GM18868 (cell line): ENCODE data around the gene PDGFD.
A peak's percentile ranks its signal among the peaks of the same experiment; 100 is the strongest.

Experiments used
- ATAC-seq: cut with Tn5 transposase; IDR thresholded peaks from one replicate; pipeline ENCODE4 v1.9.1; 2021; ENCODE audit warnings: mild to moderate bottlenecking, moderate library complexity; ENCODE audit not compliant: unreplicated experiment

PDGFD gene

DNA sequence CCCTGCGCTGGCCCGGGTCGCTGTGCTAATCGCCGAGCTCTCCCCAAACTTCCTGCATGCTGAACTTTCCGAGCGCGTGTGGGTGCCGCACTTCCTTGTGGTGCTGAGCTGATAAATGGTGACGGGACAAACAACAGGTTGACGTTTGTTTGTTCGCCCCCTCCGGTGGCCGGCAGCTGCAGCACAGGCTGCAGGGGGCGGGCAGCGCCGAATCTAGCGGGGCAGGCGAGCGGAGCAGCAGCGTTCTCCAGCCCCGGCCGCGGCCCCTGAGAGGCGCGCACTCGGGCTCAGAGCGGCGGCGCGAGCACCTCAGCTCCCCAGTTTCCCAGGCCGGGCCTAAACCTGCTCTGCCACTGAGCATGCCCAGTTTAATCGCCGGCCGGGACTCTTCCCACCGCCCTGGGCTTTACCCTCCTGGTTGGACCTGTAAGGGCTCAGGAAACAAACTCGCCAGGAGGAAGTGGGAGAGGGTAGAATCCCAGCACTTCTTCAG is at the start of gene PDGFD:
Gene PDGFD, minus strand, starts transcription at position 120 of the 493 bp plus-strand sequence.
- ATAC-seq, result peak; percentile 79

DNA sequence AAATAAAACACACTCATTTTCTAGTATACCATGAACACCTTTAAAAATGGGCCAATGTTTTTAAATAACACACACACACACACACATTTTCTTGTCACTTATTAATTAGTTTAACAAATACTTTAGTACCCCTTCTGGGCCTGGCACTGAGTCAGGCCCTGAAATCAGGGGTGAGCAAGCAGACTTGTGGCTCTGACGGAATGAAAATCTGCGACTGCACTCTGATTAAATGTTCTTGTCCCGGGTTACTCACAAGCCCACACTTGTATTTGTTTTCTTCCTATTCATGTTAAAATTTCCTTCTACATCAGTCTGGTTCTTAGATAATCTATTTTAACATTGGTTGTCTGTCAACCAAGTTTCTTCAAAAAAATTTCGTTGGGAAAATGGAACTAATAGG is 43.0 kb upstream of the PDGFD start:
- ATAC-seq, result no peak

DNA sequence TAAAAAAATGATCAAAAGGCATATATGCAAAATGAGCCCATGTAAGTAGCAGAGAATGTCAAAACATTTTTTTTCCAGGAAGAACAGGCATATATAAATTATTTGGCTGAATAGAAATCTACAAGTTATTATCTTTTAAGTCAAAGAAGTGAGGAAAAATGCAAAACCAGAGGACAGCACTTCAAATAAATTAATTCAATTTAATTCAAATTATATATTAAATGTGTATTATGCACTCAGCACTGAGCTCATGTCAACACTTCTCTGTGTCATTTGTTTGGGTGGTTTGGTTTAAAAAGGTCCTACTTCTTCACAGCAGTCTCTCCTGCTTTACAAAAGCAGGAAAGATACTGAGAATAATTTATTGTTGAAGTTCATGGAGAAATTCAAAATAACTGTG is 41.9 kb upstream of the PDGFD start:
- ATAC-seq, result no peak

DNA sequence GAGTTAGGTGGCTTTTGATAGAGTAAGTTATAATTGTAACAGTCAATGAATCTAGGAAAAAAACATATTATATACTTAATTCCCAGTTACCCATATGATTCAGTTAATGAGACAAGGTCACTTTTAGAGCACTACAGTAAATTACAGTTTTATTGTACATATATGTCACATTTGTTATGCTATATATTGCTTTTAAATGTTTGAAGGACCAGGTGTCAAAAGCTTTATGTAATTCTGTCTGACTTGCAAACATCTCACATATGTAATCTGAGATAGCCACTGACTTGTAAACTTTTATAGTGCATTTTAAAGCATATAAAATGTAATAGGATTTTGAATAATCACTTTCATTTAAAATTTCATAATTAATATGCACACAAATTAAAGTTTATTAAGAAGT is 36.7 kb upstream of the PDGFD start:
- no peak for ATAC-seq

DNA sequence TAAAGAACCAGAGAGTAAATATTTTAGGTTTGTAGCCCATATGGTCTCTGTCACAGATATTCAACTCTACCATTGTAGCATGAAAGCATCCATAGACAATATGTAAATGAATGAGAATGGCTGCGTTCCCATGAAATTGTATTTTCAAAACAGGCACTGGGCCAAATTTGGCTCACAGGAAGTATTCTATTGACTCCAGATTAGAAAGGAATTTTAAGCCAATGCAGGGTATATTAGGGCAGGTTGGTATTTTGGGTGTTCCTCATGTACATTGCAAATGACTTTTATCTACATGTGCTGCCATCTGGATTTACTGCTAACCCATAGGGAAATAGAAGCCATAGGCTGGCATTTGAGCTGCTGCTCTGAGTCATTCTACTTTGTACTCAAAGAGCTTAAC is 35.1 kb upstream of the PDGFD start:
- ATAC-seq, result no peak

DNA sequence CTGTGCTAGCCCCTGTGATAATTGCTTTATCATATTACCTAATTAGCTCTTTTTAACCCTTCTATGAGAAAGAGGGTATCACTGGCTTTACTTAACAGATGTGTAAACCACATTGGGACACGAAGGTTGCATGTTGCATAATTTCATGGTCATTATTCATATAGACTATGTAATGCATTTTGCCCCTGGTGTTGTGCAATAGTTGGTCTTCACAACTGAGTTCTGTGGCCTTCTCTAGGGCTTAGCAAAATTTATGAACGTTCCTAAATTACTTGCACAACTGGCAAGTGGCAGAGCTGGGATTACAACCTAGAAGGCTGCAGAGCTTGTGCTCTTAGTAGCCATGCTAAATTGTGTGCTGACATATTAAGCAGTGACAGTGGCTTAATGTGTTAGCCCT is 34.6 kb upstream of the PDGFD start:
- ATAC-seq, result no peak

DNA sequence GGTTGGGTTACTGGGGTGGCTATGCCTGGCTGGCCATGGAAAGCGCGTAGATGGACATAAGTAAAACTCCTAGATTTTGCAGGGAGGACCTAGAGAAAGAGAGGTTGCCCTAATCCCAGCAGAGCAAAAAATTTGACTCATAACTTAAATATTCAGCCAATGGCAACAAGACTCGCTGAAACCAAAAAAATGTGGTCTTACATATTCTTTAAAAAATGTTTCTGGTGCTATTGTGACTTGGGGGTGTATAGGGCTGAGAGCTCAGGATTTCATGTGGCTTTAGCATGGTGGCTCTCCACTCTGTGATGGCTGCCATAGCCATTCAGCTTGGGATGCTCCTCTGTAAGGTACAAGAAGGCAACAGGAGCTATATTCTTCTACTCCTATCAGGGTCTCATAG is 27.2 kb upstream of the PDGFD start:
- ATAC-seq, result no peak

DNA sequence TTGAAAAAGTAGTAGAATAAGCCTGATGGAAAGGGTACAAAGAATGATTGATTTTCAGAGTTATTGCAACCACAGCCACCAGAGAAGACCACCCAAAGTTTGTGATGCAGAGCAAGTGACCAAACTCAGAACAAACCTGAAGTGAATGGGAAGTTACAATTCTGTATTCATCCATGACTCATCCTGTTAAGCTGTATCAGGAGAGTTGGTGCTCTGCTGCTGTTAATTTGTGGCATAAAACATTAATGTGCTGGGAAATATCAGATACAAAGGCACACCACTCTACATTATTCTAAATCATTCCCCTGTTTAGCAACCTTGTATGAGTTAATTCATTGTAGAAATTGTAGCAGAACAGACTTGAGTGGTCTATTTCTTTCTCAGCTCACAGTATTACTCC is 19.6 kb upstream of the PDGFD start:
- ATAC-seq, result no peak

DNA sequence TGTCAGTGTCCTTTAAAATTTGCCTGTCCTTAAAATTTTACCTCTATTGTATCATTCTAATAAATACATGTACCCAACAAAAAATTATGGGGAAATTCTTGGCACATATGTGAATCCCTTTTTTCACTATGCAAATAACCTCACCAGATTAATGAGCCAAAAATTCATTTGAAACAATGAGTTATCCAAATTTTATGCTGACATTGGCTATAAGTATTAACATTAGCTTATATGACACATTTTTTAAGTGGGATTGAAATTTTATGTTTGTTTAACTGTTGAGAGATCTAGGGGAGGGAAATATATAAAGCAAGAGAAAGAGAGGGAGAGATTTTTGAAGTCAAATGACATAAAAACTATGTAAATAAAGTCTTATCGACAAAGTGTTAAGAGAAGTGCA is 11.8 kb upstream of the PDGFD start:
- no peak for ATAC-seq

DNA sequence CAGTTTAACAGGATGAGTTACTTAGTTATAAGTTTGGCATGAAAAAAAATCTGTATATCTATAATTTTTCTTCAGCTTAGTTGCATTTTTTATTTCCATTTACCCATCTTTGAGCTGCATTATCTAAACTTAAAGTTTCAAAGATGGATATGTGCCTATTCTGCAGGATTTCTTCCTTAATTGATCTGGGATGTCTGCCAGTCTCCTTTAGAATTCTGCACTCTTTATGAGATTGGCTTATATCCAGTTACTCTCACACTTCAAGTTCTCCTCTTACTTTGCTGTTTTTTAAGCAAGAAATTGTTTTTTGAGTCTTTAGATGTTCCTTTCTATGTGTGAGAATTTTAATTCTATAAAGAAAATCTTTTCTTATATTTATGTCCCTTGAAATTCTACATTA is 5.1 kb upstream of the PDGFD start:
- ATAC-seq, result no peak

DNA sequence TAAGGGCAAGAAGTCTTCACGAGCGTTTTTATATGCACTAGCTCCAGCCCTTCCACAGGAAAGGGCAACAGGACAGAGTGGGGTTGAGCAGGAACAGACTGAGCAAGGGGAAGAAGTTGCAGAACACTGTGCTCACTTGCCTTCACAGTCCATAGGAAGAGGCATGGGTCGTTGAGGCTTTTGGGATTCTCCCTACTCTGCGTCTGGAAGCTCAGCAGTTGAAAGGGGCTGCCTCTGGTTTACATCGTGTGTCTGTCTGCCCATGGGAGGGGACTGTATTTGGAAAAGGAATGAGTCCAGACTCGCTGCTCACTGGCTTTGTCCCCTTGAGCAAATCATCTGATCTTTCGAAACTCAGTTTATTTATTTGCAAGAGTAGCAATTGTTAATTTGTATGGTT is 1.1 kb upstream of the PDGFD start:
- no peak for ATAC-seq

DNA sequence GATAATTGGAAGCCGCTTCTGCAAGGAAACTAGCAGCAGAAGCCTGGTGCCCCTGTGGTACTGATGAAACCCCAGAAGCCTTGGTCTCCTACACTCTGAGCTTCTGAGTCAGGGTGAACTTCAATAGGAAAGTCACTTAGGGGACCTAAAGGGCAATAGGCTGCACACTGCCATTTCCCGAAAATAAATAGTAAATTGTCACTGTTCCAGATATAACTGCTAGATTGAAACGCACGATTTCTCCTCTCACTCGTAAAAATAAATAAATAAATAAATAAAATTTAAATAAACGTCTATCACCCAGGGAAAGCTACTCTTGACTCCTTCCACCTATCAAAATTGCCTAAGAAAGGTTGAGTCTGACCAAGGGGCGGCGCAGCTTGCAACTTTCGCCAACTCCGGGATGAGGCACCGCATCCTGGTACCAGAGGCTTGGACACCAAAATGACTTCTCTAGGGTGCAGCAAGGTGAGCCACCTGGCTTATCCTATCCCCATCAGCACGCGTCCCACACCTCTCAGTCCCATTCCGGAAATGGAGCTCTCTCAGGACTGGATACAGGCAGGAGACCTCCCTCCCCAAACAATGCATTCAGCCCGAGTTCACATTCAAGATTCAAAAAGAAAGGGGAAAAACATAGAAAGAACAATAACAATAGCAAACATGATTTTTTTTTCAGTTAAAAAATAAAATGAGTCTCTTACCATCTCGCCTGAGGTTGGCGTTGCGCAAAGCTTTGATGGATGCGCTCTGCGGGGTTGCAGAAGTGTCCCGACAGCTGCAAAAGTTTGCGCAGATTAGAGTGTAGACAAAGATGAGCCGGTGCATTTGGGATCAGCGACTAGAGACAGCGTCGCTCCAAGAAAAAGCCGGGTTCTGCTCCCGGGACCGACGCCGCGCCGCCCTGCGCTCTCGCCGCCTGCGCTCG is 583 bp downstream of the PDGFD start:
- ATAC-seq, result no peak

DNA sequence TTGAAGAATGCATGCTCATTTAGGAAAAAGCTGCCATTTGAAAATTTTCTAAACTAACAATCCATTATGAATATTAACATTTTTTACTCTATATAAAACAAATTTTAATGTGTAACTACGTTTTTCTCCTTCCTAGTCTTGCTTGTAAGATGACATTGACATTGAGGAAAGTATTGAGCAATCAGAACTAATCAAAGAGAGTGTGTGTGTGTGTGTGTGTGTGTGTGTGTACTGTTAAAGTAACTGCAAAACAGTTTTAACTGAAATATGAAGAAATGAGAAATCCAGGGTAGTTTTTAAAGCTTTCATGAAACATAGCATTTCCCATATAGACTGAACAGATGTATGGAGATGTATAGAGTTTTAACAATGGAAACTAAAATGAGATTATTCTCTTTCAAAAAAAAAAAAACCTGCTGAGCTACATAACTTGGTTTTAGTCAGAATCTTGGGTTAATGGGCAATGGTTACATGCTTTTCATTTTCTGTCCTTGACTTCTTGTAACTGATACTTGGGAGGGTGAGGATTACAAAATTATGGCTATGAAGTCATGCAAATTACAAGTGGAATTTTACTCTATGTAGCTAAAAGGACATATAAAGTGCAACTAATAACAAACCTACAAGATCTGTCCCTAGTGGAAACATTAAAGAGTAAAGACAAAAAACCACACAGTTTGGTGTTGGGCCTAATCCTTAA is 2.0 kb downstream of the PDGFD start:
- no peak for ATAC-seq

DNA sequence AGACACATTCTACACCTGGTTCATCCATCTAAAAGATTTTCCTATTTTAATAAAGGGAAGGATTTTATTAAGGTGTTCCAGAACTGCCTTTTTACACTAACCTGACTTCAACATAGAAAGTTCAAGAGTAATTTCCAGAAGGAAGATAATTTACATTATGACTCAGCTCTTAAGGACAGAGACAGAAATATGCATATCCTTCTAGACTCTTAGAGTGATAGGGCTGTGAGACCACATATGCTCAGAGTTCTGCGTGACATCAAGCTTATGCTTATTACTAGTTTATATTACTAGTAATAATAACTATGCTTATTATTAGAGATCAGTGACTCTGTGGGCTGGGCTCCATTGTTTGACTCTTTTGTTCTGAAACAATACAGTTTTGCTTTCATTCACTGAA is 4.6 kb downstream of the PDGFD start:
- ATAC-seq, result no peak

DNA sequence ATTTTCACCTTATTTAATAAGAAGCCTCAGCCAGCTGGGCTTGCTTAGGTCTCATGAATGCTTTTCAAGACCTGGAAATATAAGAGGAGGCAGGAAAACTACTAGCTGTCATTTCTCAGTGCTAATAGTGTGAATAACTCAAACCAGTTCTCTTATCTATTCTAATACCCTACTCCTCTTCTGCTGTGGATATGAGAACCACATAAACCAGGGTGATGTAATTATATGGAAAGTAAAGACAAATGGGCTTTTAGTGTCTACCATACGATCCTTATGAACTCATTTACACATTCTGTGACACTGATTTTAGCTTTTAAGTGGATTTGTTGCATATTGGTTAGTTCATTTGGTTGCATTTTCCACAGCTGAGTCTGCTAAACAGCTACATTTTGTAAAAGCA is 8.6 kb downstream of the PDGFD start:
- no peak for ATAC-seq

DNA sequence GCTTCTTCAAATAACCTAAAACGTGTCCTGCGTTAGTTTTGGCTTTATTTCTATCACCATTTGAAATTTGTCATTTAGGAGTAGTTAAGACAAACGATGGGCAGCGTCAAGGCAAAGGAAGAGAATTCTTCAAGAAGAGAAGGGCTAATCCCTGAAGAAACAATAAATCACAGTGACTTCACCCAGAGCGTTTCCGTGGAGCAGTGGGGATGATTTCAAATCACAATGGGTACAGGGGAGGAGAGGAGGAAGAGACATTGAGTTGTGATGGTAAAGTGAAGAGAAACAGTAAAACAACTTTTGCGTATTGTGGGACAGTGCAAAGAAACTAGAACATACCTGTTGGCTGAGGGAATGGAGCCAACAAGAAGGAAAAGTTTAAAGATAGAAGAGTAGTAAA is 9.7 kb downstream of the PDGFD start:
- no peak for ATAC-seq

DNA sequence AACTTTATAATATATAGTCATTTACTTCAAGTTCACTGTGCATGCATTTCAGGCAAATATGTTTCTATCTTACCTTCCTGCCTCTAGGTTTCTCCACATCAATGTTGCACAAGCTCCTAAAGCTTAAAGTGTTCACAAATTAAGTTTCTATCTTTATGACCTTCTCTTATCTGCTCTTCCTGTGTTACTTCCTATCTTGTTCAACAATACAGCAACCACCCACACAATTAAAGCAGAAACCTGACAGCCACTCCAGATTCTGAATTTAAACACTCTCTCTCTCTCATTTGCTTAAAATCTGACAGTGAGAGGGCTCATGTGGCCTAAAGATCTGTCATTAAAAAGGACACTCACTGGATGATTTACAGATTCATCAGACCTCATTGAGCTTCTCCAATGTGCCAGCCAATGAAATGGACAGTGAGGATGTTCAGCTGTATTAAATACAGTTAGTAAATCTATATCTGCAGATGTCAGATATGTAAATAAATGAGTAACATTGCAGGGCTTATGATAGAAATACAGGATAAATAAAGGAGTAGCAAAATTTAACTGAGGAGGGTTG is 10.9 kb downstream of the PDGFD start:
- no peak for ATAC-seq

DNA sequence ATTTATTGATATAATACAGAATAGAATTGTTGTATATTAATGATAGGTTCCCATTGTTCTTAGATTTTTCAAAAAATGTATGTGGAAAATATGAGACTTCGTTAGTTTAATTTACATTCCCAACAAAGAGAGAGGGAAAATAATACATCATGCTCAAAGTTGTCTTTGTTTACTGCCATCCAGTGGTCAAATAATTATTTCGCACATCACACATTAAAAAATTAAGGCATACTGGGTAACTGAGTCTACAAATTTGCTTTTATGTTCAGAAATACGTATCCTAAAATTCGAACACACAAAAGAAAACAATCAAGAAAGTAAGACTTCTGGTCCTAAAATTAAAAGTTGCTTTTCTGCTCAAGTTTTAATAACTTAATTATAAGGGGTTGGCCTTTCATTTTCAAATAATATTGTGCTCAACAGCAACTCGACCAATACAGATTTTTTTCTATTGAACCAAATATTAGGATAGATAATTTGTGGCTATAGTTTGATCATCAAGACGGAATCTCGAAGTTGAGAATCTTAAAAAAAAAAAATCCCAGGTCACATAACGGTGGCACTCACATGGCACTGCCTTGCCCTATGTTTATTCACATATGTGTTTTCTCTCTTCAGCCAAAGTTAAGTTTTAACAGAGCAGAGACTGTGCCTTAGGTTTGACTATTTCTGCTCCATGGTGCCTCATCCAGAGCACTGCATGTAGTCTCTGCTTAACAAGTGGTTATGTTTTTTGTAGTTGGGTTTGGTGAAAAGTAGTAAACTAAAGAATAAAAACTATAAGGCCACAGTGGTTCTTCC is 12.3 kb downstream of the PDGFD start:
- ATAC-seq, result peak; percentile 40

DNA sequence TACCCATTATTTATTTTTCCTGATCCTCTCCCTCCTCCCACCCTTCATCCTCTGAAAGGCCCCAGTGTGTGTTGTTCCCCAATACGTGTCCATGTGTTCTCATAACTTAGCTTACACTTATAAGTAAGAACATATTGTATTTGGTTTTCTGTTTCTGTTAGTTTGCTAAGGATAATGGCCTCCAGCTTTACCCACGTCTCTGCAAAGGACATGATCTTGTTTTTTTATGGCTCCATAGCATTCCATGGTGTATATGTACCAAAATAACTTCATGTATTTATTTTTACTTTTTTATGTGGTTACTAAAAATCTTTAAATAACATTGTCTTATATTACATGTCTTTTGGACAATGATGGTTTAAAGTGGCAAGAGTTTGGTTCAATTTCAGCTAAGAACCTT is 15.2 kb downstream of the PDGFD start:
- ATAC-seq, result no peak

DNA sequence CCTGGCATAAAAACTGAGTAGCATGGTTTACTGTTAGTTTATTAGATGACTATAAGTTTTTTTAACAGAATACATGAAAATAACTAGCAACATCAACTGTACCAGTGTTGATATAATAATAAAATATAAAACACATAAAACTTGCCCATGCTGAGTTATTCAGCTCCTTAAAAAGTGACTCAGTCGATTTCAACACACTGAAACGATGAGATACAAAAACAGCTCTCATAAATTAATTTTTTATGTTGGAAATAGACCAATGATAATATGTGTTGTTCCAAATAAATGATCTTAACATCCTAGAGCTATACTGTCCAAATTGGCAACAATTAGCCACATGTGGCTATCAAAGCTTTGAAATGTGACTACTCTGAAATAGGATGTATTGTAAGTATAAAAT is 15.9 kb downstream of the PDGFD start:
- ATAC-seq, result no peak

DNA sequence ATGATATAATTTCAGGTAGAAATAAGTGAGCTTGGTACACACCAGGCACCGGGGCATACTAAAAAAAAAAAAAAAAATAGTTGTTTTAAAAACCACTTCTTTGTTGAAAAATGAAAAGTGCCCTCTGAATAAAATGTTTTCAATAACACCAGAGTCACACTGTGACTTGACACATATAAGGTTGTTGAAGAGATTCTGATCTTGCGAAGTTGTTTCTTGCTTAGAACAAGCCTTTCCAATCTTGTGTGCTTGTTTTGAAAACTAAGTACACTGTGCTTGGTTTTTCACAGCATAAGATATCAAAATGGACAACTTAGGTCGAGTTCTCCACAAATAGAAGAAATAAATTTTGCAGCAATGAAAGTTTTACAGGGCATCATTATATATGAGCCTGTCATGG is 17.0 kb downstream of the PDGFD start:
- ATAC-seq, result no peak
